Measurements from ENCODE around the gene EXOC3L4.

DNA sequence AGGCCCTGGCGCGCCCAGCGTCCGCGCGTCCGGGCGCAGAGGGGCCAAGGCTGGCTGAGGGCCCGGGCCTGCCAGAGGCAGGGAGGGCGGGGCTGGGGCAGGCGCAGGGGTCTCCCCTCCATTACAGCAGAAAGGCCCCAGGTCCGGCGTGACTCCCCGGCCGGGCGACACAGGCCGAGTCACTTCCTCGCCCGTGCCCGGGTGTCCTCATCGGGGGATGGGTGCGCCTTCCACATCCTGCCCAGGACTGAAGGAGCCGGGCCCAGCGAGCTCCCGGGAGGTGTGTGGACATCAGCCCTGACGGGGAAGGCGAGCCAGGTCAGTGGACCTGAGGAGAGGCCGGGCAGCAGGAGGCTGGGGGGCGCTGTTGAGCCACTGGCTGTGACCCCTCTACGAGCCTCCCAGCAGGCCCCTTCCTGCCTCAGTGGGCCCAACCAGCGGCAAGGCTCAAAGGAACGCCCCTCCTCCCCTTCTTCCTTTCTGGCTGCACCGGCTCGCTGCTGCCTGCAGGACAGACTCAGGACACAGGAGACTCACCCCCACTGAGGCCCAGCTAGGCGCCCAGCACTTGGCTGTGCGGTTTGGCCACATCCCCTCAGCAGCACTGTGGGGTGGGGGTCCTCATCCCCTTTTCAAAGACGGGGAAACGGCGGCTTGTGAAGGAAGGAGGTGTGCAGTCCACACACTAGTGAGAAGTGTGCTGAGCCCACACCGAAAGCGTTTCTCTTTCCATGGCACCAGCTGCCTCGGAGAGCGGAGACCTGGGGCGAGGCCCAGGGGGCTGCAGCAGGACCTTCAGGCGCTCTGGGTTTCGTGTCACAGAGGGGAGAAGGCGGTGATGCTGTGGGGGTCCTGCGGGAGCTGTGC is 29.3 kb downstream of the EXOC3L4 start:
- TF ChIP-seq, protein P1, sequence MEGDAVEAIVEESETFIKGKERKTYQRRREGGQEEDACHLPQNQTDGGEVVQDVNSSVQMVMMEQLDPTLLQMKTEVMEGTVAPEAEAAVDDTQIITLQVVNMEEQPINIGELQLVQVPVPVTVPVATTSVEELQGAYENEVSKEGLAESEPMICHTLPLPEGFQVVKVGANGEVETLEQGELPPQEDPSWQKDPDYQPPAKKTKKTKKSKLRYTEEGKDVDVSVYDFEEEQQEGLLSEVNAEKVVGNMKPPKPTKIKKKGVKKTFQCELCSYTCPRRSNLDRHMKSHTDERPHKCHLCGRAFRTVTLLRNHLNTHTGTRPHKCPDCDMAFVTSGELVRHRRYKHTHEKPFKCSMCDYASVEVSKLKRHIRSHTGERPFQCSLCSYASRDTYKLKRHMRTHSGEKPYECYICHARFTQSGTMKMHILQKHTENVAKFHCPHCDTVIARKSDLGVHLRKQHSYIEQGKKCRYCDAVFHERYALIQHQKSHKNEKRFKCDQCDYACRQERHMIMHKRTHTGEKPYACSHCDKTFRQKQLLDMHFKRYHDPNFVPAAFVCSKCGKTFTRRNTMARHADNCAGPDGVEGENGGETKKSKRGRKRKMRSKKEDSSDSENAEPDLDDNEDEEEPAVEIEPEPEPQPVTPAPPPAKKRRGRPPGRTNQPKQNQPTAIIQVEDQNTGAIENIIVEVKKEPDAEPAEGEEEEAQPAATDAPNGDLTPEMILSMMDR (IDR thresholded peaks at IDR 0.05) = peak; percentile 70
- no peak for TF ChIP-seq ZFX (IDR thresholded peaks at IDR 0.05; ENCODE audit: borderline replicate concordance)
